ENCODE results near the gene MT1F.
"Not testable (repeated sequence)": the region's sequence is repeated elsewhere in the genome, so short reads cannot be mapped to it uniquely, and the experiment has no call there.

Gene MT1F

DNA sequence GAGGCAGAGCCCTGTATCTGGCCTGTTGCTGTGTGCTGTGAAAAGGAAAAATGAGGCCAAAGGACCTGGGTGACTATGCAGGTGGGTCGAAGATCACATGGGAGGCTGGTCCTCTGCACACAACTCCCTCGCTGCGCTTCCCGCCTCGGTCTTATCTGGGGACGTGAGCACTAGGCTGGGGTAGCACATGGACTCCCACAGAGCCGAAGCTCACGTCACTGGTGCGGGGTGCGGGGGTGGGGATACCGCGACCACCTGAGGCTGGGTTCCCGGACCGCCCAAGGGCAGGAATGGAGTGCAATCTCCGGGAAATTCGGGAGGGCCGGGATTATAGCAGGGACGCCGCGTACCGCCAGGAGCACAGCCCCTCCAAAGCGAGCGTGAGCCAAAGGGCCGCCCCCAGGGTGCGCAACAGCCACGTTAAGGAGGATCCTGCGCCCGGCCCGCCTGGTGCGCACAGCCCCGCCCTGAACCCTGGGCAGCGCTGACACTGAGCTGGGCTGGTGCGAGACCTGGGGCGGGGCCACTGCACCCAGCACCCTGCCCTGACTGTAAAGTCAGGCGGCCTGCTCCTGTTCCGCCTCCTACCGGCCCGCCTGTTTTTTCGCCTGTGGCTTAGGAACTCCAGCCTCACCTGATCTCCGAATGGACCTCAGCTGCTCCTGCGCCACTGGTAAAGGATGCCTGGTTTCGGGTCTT is 14.5 kb upstream of the MT1F start:
- peak; percentile 40 to 62 for DNase-seq (ENCODE audit: low read depth in 1 of 2, low spot score in 1 of 2)

DNA sequence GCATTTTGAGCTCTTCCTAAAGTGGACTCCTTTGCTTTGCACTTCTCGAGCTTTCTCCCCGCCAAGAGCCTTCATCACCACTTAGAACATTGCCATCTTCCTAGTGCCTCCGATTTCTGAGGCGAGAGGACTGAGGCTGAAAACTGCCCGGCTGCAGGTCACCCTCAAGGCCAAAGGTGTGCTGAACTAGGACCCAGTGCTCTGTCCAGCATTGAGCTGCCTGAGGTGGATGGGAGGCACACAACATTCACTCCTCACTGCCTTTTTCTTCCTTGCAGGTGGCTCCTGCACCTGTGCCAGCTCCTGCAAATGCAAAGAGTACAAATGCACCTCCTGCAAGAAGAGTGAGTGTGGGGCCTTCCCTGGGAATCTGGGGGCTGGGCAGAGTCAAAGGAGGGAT is 13.9 kb upstream of the MT1F start:
- DNase-seq (ENCODE audit: low read depth in 1 of 2, low spot score in 1 of 2), result no peak

DNA sequence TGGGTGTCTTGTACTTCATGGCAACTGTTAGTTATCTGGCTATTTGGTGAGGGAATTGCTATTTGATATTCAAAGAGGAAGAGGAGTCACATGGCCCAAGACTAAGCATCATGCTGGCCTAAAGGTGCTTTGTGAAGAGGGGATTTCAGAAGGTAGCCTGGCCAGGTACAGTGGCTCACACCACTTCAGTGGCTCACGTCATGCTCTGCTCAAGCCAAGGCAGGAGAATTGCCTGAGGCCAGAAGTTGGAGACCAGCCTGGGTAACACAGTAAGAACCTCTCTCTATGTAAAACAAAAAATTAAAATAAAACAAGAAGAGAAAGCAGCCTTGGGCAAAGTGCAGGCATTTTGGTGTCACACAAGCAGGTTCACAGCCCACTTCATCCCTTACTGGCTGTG is 12.4 kb upstream of the MT1F start:
- no peak for DNase-seq (ENCODE audit: low read depth in 1 of 2, low spot score in 1 of 2)

DNA sequence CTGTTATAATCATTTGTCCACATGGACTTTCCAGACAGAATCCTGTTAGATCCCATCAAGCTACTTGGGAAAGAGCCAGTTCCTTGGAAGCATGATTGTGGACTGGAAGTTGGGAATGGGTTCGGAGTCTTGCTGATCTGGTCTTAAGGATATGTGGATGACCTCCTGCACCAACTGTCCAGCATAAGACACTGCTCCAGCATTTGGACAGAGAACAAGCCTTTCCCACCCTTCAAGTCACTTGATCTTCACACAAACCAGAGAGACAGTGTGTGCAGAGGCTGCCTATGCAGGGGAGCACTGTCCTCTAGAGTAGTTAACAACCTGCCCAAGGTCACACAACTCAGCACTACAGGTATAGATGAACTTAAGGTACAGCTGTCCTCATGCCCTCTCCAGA is 11.9 kb upstream of the MT1F start:
- no peak for DNase-seq (ENCODE audit: low read depth in 1 of 2, low spot score in 1 of 2)

DNA sequence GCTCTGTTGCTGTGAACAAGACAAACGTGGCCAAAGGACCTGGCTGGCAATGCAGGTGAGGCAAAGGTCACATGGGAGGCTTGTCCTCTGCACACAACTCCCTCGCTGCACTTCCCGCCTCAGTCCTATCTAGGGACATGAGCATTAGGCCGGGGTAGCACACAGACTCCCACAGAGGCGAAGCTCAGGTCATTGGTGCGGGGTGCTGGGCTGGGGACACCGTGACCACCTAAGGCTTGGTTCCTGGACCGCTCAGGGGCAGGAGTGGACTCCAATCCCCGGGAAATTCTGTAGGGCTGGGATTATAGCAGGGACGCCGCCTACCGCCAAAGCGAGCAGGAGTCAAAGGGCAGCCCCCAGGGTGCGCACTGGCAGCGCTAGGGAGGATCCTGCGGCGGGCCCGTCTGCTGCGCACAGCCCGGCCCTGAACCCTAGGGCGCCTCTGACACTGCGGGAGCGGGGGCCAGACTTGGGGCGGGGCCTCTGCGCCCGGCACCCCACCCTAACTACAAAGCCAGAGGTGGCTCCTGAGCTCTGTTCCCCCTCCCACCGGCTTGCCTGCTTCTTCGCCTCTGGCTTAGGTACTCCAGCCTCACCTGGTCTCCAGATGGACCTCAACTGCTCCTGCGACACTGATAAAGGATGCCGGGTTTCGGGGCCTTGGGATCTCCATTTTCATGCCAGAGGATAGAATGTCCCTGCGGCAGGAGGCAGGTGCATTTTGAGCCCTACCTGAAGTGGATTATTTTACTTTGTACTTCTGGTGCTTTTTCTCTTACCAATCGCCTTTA is 9.9 kb upstream of the MT1F start:
- no peak for DNase-seq (ENCODE audit: low read depth in 1 of 2, low spot score in 1 of 2)

DNA sequence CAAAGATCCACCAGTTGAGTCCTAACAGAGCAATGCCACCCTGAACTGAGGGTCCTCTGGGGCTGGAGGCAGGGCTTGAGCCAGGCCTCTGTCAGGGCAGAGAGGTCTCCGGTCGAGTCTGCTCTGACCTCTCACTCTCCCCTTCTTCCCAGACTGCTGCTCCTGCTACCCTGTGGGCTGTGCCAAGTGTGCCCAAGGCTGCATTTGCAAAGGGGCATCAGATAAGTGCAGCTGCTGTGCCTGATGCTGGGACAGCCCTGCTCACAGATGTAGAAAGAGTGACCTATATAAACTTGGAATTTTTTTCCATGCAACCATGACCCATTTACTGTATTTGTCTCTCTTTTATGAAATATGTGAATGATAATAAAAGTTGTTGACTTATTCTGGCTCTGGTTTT is 8.5 kb upstream of the MT1F start:
- no peak for DNase-seq (ENCODE audit: low read depth in 1 of 2, low spot score in 1 of 2)

DNA sequence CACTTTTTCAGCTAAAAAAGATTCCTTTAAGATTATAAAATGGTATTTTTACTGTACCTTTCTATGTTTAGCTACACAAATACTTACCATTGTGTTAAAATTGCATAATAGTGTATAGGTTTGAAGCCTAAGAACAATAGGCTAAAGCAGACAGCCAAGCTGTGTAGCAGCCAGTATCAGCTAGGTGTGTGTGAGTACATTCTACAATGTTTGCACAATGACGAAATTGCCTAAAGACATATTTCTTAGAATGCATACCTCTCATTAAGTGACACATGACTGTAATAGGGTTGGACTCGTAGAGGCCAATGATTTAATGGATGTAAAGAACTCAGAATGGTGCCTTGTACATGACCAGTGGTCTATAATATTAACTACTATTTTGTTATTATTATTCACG is 7.9 kb upstream of the MT1F start:
- no peak for DNase-seq (ENCODE audit: low read depth in 1 of 2, low spot score in 1 of 2)

DNA sequence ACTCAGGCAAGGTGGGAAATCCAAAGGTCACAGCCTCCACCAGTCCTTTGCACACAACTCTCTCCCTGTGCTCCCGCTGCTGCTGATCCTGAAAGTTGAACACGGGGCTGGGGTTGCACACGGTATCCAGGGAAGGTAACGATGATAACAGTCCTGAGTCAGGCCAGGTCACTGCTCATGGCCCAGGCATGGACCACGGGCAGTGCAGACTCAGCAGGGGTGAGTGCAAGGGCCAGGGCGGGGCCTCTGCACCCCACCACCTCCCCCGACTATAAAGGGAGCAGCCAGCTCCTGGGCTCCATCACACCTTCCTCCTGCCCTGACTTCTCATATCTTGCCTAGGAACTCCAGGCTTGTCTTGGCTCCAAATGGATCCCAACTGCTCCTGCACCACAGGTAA is 6.2 kb upstream of the MT1F start, which contains the start of gene MT1B:
Gene MT1B, plus strand, starts transcription at position 301 of the 400 bp plus-strand sequence. Its CDS starts 68 bp downstream, at position 369.
- DNase-seq (ENCODE audit: low read depth in 1 of 2, low spot score in 1 of 2), result no peak

DNA sequence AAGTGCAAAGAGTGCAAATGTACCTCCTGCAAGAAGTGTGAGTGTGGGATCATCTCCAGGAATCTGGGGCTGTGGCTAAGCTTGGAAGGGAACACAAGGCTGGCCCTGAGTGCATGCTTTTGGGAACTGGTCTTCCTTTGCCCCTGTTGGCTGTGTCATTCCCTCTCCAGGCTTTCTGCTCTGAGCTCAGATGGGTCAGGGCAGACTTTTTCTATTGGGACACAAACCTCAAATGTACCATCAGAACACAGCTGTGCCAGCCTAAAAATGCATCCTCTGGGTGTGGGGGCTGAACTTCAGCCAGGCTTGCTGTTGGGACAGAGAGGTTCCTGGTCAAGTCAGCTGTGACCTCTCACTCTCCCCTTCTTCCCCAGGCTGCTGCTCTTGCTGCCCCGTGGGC is 5.2 kb upstream of the MT1F start:
- DNase-seq (ENCODE audit: low read depth in 1 of 2, low spot score in 1 of 2), result no peak

DNA sequence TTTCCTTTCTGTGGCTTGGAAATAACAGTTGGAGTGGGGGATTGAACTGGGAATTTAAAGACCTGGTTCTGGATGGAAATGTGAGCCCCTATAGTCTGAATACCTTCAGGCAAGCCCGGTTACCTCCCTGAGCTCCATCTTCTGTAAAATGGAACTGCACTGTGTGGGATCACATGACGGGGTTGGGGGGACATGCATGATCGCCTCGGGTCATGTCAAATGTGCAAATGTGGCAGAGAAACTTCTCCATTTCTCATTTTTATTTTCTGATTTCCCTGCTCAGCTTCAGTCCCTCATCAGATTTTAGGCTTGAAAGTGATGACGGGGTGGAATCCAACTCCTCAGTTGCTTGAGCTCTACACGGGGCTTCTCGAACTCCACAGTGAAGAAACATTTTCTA is 4.5 kb upstream of the MT1F start:
- no peak for DNase-seq (ENCODE audit: low read depth in 1 of 2, low spot score in 1 of 2)

DNA sequence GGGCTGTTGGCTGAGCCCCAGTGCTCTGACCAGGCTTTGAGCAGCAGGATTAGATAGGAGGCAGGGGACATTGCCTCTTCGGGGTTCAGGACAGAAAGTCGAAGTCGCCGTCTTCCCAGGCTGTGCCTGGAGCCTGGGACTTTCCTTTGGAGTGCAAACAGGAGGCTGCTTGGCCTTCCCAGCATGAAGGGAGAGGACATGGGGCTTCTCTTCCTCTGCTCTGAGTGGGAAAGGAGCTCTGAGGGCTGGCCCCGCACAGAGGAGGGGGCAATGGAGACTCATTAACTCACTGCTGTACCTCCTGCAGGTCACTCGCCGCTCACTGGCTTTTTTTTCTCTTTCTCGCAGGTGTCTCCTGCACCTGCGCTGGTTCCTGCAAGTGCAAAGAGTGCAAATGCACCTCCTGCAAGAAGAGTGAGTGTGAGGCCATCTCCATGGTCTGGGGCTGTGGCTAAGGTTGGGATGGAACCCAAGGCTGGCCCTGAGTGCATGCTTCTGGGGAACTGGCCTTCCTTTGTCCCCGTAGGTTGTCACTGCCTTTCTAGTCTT is 642 bp downstream of the MT1F start:
- DNase-seq (ENCODE audit: low read depth in 1 of 2, low spot score in 1 of 2), result no peak

DNA sequence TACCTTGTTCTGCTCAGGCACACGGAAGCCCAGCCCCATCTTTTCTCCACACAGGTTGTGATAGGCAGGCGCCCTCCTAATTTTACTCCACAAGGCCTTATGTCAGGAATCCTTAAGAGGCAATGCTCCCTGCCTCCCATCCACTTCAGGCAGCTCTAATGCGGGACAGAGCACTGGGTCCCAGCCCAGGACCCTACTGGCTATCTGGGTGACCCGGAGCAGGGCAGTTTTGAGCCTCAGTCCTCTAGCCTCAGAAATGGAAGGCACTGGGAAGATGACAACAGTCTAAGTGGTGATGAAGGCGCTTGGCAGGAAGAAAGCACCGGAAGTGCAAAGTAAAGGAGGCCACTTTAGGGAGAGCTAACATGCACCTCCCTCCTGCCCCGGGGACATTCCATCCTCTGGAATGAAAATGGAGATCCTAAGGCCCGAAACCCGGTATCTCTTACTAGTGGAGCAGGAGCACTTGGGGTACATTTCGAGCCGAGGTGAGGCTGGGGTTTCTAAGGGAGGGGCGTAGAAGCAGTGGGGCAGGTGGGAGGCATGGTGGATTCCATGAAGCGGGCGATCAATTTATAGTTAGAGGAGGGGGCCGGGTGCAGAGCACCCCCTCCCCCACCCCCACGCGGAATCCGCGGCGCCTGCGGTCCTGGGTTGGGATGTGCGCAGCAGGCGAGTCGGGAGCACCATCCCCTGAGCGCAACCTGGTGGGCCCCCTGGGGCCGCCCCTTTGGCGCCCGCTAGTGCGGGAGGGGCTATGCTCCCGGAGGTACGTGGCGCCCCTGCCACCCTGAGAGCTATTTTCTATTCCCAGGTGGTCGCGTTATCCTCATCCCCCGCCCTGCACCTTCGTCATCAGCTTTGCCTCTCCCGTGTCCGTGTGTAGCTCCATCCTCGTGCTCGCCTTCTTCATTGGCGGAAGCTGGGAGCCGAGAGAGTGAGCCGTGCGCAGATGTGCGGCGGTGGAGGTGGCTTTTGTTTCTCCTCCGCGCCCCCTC is 4.9 kb downstream of the MT1F start:
- DNase-seq (ENCODE audit: low read depth in 1 of 2, low spot score in 1 of 2), result no peak

DNA sequence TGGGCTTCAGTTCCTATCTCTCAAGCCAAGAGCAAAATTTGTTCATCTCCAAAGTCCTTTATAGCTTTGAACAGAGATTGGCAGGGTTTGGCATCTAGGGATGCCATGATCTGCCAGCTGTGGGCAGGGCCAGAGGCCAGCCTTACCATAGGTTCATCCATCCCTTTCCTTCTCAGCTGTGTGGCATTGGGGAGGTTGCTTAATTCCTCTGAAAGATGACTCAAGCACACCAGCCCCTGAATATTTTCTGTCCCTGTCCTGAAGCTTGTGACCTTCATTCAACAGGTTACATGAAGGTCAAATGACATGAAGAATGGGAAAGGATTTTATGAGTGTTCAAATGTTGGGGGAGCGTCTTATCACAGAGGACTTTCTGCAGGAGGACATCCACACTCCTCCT is 6.7 kb downstream of the MT1F start:
- no peak for DNase-seq (ENCODE audit: low read depth in 1 of 2, low spot score in 1 of 2)

DNA sequence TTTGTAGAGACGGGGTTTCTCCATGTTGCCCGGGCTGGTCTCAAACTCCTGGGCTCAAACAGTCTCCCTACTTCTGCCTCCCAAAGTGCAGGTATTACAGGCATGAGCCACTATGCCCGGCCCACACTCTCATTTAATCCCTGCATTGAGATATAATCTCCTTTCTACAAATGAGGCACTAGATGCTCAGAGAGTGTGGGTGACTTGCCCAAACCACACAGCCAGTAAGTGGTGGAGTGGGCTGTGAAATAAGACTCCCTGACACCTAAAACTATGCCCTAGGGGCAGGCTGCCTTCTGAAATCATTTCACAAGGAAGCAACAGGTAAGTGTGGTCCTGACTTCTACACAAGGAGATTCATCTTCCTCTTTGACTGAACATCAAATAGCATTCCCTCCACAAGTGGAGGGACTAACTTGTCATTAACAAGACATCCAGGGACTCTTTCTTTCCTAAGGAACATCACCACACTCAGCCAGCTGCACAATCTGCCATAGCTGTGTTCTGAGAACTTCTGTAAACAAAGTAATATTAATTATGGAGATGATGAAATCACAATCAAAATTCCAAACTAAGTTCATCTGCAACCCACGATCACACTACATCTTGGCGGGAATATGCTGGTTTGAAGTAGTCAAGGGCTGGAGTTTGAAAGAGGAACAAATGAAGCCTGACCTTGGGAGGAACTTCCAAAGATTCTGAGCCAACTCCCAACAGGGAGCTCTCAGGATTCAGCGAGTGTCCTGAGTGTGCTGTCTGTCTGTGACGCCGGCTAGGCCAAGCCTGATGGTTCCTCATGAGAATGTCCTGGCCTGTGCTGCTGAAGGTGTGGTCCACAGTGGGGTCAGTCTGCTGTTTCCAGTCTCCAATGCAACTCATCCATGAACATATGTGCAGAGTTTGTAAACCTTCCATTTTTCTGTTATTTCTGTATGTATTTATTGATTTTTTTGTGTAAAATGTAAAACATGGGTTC is 7.8 kb downstream of the MT1F start:
- not testable (repeated sequence) for DNase-seq (ENCODE audit: low read depth in 1 of 2, low spot score in 1 of 2)

DNA sequence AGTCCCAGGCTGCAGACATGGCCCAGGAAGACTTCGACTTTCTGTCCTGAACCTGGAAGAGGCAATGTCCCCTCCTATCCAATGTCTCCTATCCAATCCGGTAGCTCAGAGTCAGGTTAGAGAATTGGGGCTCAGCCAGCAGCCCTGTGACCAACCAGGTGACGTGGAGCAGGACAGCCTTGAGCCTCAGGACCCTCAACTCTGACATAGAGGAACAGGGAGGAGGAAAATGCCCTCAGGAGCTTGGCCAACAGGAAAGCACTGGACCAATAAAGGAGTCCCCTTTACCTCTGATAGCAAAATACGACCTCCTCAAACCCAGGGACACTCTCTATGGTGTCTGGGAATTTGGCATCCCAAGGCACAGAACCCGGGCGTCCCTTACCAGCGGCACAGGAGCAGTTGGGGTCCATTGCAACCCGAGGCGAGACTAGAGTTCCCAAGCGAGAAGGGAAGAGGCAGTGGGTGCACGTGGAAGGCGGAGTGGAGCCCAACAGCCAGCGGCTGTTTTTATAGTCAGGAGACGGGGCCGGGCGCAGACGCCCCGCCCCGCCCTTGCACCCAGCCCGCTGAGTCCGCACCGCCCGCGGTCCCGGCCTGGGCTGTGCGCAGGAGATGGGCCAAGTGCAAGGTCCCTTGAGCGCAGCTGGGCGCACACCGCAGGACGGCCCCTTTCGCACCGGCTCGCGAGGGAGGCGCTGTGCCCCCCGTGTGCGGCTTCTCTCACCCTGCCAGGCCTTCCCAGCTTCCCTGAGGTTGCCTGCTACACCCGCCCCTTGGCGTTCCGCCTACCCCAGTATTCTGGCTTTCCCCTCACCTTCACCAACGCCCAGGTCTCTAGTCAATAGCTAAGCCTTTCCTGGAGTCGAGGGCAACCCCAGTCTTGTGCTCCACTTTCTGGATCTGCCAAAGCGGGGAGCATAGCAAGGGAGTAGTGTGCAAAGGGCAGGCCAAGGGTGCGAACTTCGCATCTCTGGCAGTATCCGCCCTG is 10.1 kb downstream of the MT1F start, which contains the start of gene MT1G:
Gene MT1G, minus strand, starts transcription at position 485 of the 991 bp plus-strand sequence. Its CDS starts 72 bp downstream, at position 413.
- DNase-seq (ENCODE audit: low read depth in 1 of 2, low spot score in 1 of 2), result no peak

DNA sequence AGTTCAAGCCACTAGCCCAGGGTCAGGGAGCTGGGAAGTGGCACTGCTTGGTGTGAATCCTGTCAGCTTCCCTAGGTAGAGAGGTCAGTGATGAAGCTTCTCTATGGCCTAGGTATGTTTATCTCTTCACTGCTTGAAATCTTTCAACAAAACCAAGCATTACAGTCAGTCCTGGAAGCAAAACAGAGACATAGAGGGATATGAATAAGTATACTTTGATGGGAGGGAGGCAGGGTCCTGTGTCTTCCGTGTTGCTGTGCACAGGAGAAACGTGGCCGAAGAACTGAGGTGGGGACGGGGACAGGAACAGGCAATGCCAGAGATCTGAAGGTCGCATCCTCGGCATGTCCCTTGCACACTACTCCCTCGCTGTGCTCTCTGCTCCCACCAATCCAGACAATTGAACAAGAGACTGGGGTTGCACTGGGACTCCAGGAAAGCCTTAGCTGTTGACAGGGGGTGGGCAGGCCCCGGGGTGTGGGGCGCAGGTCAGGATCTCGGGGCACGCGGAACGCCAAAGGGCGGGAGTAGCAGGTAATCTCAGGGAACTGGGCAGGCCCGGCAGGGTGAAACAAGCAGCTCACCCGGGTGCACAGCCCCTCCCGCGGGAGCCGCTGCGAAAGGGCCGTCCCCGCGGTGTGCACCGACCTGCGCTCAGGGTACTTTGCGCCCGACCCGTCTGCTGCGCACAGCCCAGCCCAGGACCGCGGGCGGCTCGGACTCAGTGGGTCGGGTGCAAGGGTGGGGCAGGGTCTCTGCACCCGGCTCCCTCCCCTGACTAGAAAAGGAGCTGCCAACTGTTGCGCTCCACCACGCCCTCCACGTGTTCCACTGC is 11.5 kb downstream of the MT1F start, which contains the start of gene MT1H:
Gene MT1H, plus strand, starts transcription at position 810 of the 835 bp plus-strand sequence. CDS start 71 bp downstream, outside the sequence.
- no peak for DNase-seq (ENCODE audit: low read depth in 1 of 2, low spot score in 1 of 2)

DNA sequence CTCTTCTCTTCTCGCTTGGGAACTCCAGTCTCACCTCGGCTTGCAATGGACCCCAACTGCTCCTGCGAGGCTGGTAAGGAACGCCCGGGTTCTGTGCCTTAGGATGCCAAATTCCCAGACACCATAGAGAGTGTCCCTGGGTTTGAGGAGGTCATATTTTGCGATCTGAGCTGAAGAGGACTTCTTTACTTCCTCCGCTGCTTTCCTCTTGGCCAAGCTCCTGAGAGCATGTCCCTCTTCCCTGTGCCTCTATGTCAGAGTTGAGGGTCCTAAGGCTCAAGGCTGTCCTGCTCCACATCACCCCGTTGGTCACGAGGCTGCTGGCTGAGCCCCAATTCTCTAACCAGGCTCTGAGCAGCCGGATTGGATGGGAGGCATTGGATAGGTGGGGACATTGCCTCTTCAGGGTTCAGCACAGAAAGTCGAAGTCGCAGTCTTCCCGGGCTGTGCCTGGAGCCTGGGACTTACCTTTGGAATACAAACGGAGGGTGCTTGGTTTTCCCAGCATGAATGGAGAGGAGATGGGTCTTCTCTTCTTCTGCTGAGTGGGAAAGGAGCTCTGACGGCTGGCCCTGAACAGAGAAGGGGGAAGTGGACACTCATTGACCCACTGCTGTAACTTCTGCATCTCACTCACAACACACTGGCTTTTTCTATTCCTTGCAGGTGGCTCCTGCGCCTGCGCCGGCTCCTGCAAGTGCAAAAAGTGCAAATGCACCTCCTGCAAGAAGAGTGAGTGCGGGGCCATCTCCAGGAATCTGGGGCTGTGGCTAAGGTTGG is 12.3 kb downstream of the MT1F start:
- no peak for DNase-seq (ENCODE audit: low read depth in 1 of 2, low spot score in 1 of 2)
